ENCODE data around the gene FAM227B. TPM values are rescaled to one million over a fixed set of nuclear protein-coding genes. Genes with fewer than 3 reads are reported as not detected.
A peak's percentile ranks its signal among the peaks of the same experiment; 100 is the strongest.
"Not testable (repeated sequence)": the region's sequence is repeated elsewhere in the genome, so short reads cannot be mapped to it uniquely, and the experiment has no call there.

FAM227B gene
- total RNA-seq, 1 donor from 2014 or later: 8.0 TPM

GRCh38 chr15:49622561-49622960, 1.9 kb upstream of the FAM227B start:
- peaks cover 34% of the 10 kb centered on the region for H3K4me1 Mint-ChIP-seq
- TF ChIP-seq CTCF (IDR thresholded peaks at IDR 0.05; ENCODE audit: unreplicated experiment): no peak
- H3K9me3 Mint-ChIP-seq: peaks cover 10% of the 10 kb centered on the region
- DNase-seq (ENCODE audit: low spot score in 2 of 2, unreplicated experiment in 2 of 2): no peak
- H3K4me3 Mint-ChIP-seq: peak overlapping the region; percentile 98
- no peaks in the 10 kb centered on the region for H3K27me3 Mint-ChIP-seq (ENCODE audit: low read depth)
- peak overlapping the region; percentile 57 for H3K27ac Mint-ChIP-seq
- peaks cover 32% of the 10 kb centered on the region for H3K36me3 Mint-ChIP-seq

GRCh38 chr15:49621887-49622286, 1.3 kb upstream of the FAM227B start:
- no peaks in the 10 kb centered on the region for H3K27me3 Mint-ChIP-seq (ENCODE audit: low read depth)
- H3K4me3 Mint-ChIP-seq: peak overlapping the region; percentile 98
- DNase-seq (ENCODE audit: low spot score in 2 of 2, unreplicated experiment in 2 of 2): no peak
- TF ChIP-seq CTCF (IDR thresholded peaks at IDR 0.05; ENCODE audit: unreplicated experiment): no peak
- peaks cover 32% of the 10 kb centered on the region for H3K4me1 Mint-ChIP-seq
- peak overlapping the region; percentile 100 for H3K27ac Mint-ChIP-seq
- peaks cover 34% of the 10 kb centered on the region for H3K36me3 Mint-ChIP-seq
- H3K9me3 Mint-ChIP-seq: peaks cover 11% of the 10 kb centered on the region

GRCh38 chr15:49621401-49621811, 788 bp upstream of the FAM227B start:
- TF ChIP-seq CTCF (IDR thresholded peaks at IDR 0.05; ENCODE audit: unreplicated experiment): no peak
- H3K9me3 Mint-ChIP-seq: peaks cover 15% of the 10 kb centered on the region
- peaks cover 34% of the 10 kb centered on the region for H3K36me3 Mint-ChIP-seq
- peak overlapping the region; percentile 100 for H3K27ac Mint-ChIP-seq
- DNase-seq (ENCODE audit: low spot score in 2 of 2, unreplicated experiment in 2 of 2): no peak
- no peaks in the 10 kb centered on the region for H3K27me3 Mint-ChIP-seq (ENCODE audit: low read depth)
- peaks cover 32% of the 10 kb centered on the region for H3K4me1 Mint-ChIP-seq
- peak overlapping the region; percentile 98 for H3K4me3 Mint-ChIP-seq

- H3K4me3 Mint-ChIP-seq: peak overlapping the region; percentile 98
- DNase-seq (ENCODE audit: low spot score in 2 of 2, unreplicated experiment in 2 of 2): no peak
- no peak for TF ChIP-seq CTCF (IDR thresholded peaks at IDR 0.05; ENCODE audit: unreplicated experiment)
- H3K36me3 Mint-ChIP-seq: peaks cover 37% of the 10 kb centered on the region
- no peaks in the 10 kb centered on the region for H3K27me3 Mint-ChIP-seq (ENCODE audit: low read depth)
- H3K27ac Mint-ChIP-seq: peak overlapping the region; percentile 100
- H3K9me3 Mint-ChIP-seq: peaks cover 22% of the 10 kb centered on the region
- peaks cover 32% of the 10 kb centered on the region for H3K4me1 Mint-ChIP-seq
Observed at GRCh38 chr15:49620199-49620598, 419 bp downstream of the FAM227B start.

GRCh38 chr15:49619226-49619625, 1.4 kb downstream of the FAM227B start:
- Mint-ChIP-seq H3K27ac (peak overlapping the region; percentile 100), H3K4me3 (peak overlapping the region; percentile 20), H3K27me3 (ENCODE audit: low read depth) (no peaks in the 10 kb centered on the region), H3K9me3 (peaks cover 28% of the 10 kb centered on the region), H3K36me3 (peaks cover 39% of the 10 kb centered on the region), H3K4me1 (peaks cover 32% of the 10 kb centered on the region)
- no peak for DNase-seq (ENCODE audit: low spot score in 2 of 2, unreplicated experiment in 2 of 2)
- no peak for TF ChIP-seq CTCF (IDR thresholded peaks at IDR 0.05; ENCODE audit: unreplicated experiment)

- not testable (repeated sequence) for DNase-seq (ENCODE audit: low spot score in 2 of 2, unreplicated experiment in 2 of 2); H3K4me1 Mint-ChIP-seq; H3K27ac Mint-ChIP-seq; H3K27me3 Mint-ChIP-seq (ENCODE audit: low read depth); H3K4me3 Mint-ChIP-seq
- H3K9me3 Mint-ChIP-seq: peaks cover 34% of the 10 kb centered on the region
- peaks cover 35% of the 10 kb centered on the region for H3K36me3 Mint-ChIP-seq
Observed at GRCh38 chr15:49612240-49612639, 8.4 kb downstream of the FAM227B start.
